ENCODE data around the gene KRT78. TPM values are rescaled to one million over a fixed set of nuclear protein-coding genes. Genes with fewer than 3 reads are reported as not detected.

Gene KRT78
- total RNA-seq, 2 experiments from 2014 or later, result not detected

DNA sequence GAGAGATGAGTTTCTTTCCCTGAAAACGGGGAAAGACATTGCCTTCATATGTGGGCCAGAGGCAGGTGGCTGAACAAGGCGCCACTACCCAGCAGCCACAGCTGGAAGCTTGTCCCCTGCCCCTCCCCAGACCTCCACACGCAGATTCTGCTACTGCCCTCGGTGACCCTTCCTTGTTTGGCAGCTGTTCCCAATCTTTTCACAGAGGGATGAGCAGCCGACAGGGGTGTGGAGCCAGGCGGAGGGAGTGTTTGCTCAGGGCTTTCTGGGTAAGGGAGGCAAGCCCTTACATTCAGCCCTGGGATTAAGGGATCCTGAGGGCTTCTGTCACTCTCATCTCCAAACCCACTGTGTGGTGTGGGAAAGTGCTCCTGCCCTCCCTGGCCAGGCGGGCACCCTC lies 30.4 kb downstream of the KRT78 start:
- H3K27ac Mint-ChIP-seq, result no peak overlapping the region
- H3K4me1 ChIP-seq (ENCODE audit: insufficient read depth, low read length), result peaks cover 5% of the 10 kb centered on the region
- peaks cover 13% of the 10 kb centered on the region for H3K4me1 Mint-ChIP-seq (ENCODE audit: low read depth)
- CTCF ChIA-PET, result no interaction called here
- no peak overlapping the region for H3K27ac ChIP-seq (ENCODE audit: low read depth in 1 of 2, low read length in 2 of 2)
- H3K9me3 ChIP-seq (ENCODE audit: control insufficient read depth in 1 of 2, insufficient read depth in 1 of 2, low read length in 2 of 2), result no peaks in the 10 kb centered on the region
- H3K27me3 Mint-ChIP-seq, result no peaks in the 10 kb centered on the region
- H3K36me3 Mint-ChIP-seq (ENCODE audit: low read depth), result no peaks in the 10 kb centered on the region
- ATAC-seq (ENCODE audit: poor library complexity) (no peak), DNase-seq (no peak)
- H3K36me3 ChIP-seq (ENCODE audit: insufficient read depth, low read length), result no peaks in the 10 kb centered on the region
- no peaks in the 10 kb centered on the region for H3K9me3 Mint-ChIP-seq
- no peak overlapping the region for H3K4me3 Mint-ChIP-seq
- intact Hi-C loops (cut with DNase I, micrococcal nuclease), result no loop called here
- TF ChIP-seq, protein P1, sequence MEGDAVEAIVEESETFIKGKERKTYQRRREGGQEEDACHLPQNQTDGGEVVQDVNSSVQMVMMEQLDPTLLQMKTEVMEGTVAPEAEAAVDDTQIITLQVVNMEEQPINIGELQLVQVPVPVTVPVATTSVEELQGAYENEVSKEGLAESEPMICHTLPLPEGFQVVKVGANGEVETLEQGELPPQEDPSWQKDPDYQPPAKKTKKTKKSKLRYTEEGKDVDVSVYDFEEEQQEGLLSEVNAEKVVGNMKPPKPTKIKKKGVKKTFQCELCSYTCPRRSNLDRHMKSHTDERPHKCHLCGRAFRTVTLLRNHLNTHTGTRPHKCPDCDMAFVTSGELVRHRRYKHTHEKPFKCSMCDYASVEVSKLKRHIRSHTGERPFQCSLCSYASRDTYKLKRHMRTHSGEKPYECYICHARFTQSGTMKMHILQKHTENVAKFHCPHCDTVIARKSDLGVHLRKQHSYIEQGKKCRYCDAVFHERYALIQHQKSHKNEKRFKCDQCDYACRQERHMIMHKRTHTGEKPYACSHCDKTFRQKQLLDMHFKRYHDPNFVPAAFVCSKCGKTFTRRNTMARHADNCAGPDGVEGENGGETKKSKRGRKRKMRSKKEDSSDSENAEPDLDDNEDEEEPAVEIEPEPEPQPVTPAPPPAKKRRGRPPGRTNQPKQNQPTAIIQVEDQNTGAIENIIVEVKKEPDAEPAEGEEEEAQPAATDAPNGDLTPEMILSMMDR (IDR thresholded peaks at IDR 0.05), result no peak
- no peak overlapping the region for H3K4me3 ChIP-seq (ENCODE audit: low read length)
- POLR2A ChIA-PET, result interaction anchor here (0.8 to 1.5 kb wide), 2 partner anchors 10 to 24 kb away, joined by 3 to 4 read pairs; no protein-coding TSS in a partner anchor
- peaks cover 0 to 3% of the 10 kb centered on the region in 2 experiments for H3K27me3 ChIP-seq (ENCODE audit: control insufficient read depth in 1 of 2, insufficient read depth in 2 of 2, low read length in 2 of 2)

DNA sequence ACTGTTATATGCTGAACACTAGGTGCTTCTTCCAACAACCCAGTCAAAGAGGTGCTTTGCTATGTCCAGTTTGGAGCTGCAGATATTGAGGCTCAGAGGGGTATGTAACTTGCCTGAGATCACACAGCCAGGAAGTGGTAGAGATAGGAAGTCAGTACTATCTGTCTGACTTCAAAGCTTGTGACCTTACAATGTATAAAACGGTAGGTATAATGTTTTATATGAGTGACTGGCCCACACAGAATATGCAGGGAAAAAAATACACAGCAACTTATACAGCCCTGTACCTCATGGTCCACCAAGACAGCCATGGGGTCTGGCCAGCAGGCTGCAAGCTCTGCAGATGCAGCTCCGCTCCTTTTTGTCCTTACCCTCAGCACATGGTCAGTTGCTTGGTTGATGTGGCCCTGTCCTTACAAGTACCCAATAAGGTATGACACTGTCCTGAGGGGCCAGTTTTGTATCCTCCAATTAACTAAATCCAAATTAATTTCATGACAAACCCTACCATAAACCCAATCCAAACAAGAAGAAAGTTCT lies 31.0 kb downstream of the KRT78 start:
- no peaks in the 10 kb centered on the region for H3K36me3 Mint-ChIP-seq (ENCODE audit: low read depth)

DNA sequence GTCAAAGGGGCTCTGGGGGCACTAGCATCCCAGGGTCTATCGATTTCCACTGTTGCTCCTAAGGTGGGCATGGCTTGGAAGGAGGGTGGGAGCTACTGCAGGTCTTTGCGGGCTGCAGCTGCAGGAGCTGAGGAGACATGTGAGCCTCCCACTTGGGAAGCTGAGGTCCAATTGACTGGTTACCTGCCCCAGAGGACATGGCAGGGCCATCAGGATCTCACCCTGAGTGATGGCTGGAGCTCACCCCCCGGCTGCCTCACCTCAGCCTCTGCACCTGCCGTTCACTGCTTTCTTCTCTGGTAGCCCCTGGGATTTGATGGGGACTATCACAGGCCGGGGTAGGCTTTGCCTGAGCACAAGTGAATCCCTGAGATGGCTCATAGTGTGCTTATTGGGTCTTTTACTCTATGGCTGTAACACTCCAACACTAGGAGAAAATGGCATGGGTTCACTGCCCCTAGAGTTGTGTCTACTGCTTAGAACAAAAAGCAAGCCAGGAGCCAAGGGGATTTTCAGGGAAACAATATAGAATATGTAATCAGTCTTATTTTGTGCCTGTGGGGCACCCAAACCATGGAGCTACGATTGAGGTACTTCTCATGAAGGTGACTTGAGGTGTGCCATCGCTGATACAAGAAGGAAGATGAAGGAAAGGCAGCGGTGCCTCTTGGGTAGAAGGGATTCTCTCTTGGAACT lies 31.6 kb downstream of the KRT78 start:
- Mint-ChIP-seq H3K27me3 (no peaks in the 10 kb centered on the region), H3K4me1 (ENCODE audit: low read depth) (peaks cover 13% of the 10 kb centered on the region), H3K36me3 (ENCODE audit: low read depth) (no peaks in the 10 kb centered on the region), H3K27ac (no peak overlapping the region), H3K4me3 (no peak overlapping the region), H3K9me3 (no peaks in the 10 kb centered on the region)
- no peak overlapping the region for H3K4me3 ChIP-seq (ENCODE audit: low read length)
- ChIA-PET CTCF (no interaction called here), POLR2A (interaction anchor here (0.7 to 1.5 kb wide), 2 partner anchors 9 to 57 kb away, joined by 3 to 4 read pairs; no protein-coding TSS in a partner anchor)
- no peak for DNase-seq
- H3K4me1 ChIP-seq (ENCODE audit: insufficient read depth, low read length), result peaks cover 3% of the 10 kb centered on the region
- H3K9me3 ChIP-seq (ENCODE audit: control insufficient read depth in 1 of 2, insufficient read depth in 1 of 2, low read length in 2 of 2), result no peaks in the 10 kb centered on the region
- H3K27me3 ChIP-seq (ENCODE audit: control insufficient read depth in 1 of 2, insufficient read depth in 2 of 2, low read length in 2 of 2), result peaks cover 0 to 3% of the 10 kb centered on the region in 2 experiments
- H3K36me3 ChIP-seq (ENCODE audit: insufficient read depth, low read length), result no peaks in the 10 kb centered on the region
- ATAC-seq (ENCODE audit: poor library complexity), result no peak
- TF ChIP-seq, protein P1 (IDR thresholded peaks at IDR 0.05), result no peak
- intact Hi-C loops (cut with DNase I, micrococcal nuclease), result no loop called here
- no peak overlapping the region for H3K27ac ChIP-seq (ENCODE audit: low read depth in 1 of 2, low read length in 2 of 2)

More for the DNA sequence above, 31.0 kb downstream of the KRT78 start:
- H3K36me3 ChIP-seq (ENCODE audit: insufficient read depth, low read length), result no peaks in the 10 kb centered on the region
- H3K9me3 ChIP-seq (ENCODE audit: control insufficient read depth in 1 of 2, insufficient read depth in 1 of 2, low read length in 2 of 2), result no peaks in the 10 kb centered on the region
- H3K4me3 ChIP-seq (ENCODE audit: low read length), result no peak overlapping the region
- no peak overlapping the region for H3K4me3 Mint-ChIP-seq
- ChIA-PET CTCF (interaction anchor here (0.6 kb wide), 1 partner anchor 17 kb away, joined by 3 read pairs; no protein-coding TSS in a partner anchor), POLR2A (interaction anchor here (0.7 to 1.5 kb wide), 3 partner anchors 9 to 56 kb away, joined by 3 to 4 read pairs (median 3); no protein-coding TSS in a partner anchor)
- ATAC-seq (ENCODE audit: poor library complexity) (peak; percentile 44), DNase-seq (no peak)
- TF ChIP-seq, protein P1 (IDR thresholded peaks at IDR 0.05), result no peak
- no peak overlapping the region for H3K27ac ChIP-seq (ENCODE audit: low read depth in 1 of 2, low read length in 2 of 2)
- H3K27ac Mint-ChIP-seq, result no peak overlapping the region
- H3K27me3 Mint-ChIP-seq, result no peaks in the 10 kb centered on the region
- peaks cover 0 to 3% of the 10 kb centered on the region in 2 experiments for H3K27me3 ChIP-seq (ENCODE audit: control insufficient read depth in 1 of 2, insufficient read depth in 2 of 2, low read length in 2 of 2)
- intact Hi-C loops (cut with DNase I, micrococcal nuclease), result no loop called here
- H3K4me1 ChIP-seq (ENCODE audit: insufficient read depth, low read length), result peaks cover 5% of the 10 kb centered on the region
- no peaks in the 10 kb centered on the region for H3K9me3 Mint-ChIP-seq
- H3K4me1 Mint-ChIP-seq (ENCODE audit: low read depth), result peaks cover 13% of the 10 kb centered on the region

All from CD4-positive, alpha-beta T cell (primary cell).